Measurements from ENCODE around the gene ZNF367. TPM values are rescaled to one million over a fixed set of nuclear protein-coding genes. Genes with fewer than 3 reads are reported as not detected.

ZNF367 gene
- total and polyA plus RNA-seq, 2 experiments from 2014 or later: 2.5 to 12.3 TPM

DNA sequence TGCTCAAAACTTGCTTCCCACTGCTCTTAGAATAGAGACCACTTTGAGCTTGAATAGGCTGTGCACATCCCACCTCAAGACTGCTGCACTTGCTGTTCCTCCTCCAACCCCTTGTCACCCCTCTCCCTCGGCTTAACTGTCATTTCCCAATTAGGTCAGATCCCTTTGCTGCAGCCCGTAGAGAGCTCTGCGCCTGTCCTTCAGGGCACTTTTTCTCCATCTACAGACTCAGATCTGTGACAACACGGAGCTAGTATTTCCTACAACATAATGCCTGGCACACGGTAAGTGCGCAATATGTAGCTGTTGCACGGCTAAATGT, 31.3 kb upstream of the ZNF367 start:
- H3K4me1 ChIP-seq (ENCODE audit: insufficient read depth): no peaks in the 10 kb centered on the region
- H3F3A ChIP-seq (replicated peaks; ENCODE audit: low read depth): no peaks in the 10 kb centered on the region
- H3K4me3 ChIP-seq: peak overlapping the region; percentile 65
- Mint-ChIP-seq H3K36me3 (ENCODE audit: low read depth) (no peaks in the 10 kb centered on the region), H3K27ac (no peak overlapping the region), H3K4me1 (peaks cover 13% of the 10 kb centered on the region), H3K27me3 (ENCODE audit: insufficient read depth, low read depth, poor library complexity) (peaks cover 26% of the 10 kb centered on the region), H3K4me3 (peak overlapping the region; percentile 77), H3K9me3 (no peaks in the 10 kb centered on the region; the same call in 2 of the 3 replicates)
- H3K4me2 ChIP-seq: peak overlapping the region; percentile 84
- no peaks in the 10 kb centered on the region for H3K36me3 ChIP-seq (ENCODE audit: insufficient read depth)
- H3K9me2 ChIP-seq (ENCODE audit: insufficient read depth): no peaks in the 10 kb centered on the region
- peak; percentile 60 for ATAC-seq
- H4K20me1 ChIP-seq (replicated peaks; ENCODE audit: insufficient read depth): peaks cover 7% of the 10 kb centered on the region; the same call in 1 of the 2 replicates
- H3K27me3 ChIP-seq (ENCODE audit: insufficient read depth): peaks cover 31% of the 10 kb centered on the region
- no peak overlapping the region for H3K27ac ChIP-seq (ENCODE audit: low read depth)
- TF ChIP-seq CREB1 (CRISPR knock-in tag; IDR thresholded peaks at IDR 0.05; ENCODE audit: low read depth) (no peak), NANOG (IDR thresholded peaks at IDR 0.05; ENCODE audit: borderline replicate concordance) (no peak), POLR2AphosphoS5 (IDR thresholded peaks at IDR 0.05; ENCODE audit: low read depth) (no peak), STAT1 (IDR thresholded peaks at IDR 0.05; ENCODE audit: unreplicated experiment) (no peak), ZNF331 (CRISPR knock-in tag; IDR thresholded peaks at IDR 0.05; ENCODE audit: low read depth) (no peak), ZNF114 (CRISPR knock-in tag; IDR thresholded peaks at IDR 0.05) (no peak), EZH2phosphoT487 (IDR thresholded peaks at IDR 0.05; ENCODE audit: unreplicated experiment) (no peak), JUNB (IDR thresholded peaks at IDR 0.05; ENCODE audit: unreplicated experiment) (no peak), EZH2 (IDR thresholded peaks at IDR 0.05; ENCODE audit: low read depth, unreplicated experiment) (no peak)
- TF ChIP-seq, protein P1, sequence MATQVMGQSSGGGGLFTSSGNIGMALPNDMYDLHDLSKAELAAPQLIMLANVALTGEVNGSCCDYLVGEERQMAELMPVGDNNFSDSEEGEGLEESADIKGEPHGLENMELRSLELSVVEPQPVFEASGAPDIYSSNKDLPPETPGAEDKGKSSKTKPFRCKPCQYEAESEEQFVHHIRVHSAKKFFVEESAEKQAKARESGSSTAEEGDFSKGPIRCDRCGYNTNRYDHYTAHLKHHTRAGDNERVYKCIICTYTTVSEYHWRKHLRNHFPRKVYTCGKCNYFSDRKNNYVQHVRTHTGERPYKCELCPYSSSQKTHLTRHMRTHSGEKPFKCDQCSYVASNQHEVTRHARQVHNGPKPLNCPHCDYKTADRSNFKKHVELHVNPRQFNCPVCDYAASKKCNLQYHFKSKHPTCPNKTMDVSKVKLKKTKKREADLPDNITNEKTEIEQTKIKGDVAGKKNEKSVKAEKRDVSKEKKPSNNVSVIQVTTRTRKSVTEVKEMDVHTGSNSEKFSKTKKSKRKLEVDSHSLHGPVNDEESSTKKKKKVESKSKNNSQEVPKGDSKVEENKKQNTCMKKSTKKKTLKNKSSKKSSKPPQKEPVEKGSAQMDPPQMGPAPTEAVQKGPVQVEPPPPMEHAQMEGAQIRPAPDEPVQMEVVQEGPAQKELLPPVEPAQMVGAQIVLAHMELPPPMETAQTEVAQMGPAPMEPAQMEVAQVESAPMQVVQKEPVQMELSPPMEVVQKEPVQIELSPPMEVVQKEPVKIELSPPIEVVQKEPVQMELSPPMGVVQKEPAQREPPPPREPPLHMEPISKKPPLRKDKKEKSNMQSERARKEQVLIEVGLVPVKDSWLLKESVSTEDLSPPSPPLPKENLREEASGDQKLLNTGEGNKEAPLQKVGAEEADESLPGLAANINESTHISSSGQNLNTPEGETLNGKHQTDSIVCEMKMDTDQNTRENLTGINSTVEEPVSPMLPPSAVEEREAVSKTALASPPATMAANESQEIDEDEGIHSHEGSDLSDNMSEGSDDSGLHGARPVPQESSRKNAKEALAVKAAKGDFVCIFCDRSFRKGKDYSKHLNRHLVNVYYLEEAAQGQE (IDR thresholded peaks at IDR 0.05; ENCODE audit: unreplicated experiment): no peak
- TF ChIP-seq, protein P2, sequence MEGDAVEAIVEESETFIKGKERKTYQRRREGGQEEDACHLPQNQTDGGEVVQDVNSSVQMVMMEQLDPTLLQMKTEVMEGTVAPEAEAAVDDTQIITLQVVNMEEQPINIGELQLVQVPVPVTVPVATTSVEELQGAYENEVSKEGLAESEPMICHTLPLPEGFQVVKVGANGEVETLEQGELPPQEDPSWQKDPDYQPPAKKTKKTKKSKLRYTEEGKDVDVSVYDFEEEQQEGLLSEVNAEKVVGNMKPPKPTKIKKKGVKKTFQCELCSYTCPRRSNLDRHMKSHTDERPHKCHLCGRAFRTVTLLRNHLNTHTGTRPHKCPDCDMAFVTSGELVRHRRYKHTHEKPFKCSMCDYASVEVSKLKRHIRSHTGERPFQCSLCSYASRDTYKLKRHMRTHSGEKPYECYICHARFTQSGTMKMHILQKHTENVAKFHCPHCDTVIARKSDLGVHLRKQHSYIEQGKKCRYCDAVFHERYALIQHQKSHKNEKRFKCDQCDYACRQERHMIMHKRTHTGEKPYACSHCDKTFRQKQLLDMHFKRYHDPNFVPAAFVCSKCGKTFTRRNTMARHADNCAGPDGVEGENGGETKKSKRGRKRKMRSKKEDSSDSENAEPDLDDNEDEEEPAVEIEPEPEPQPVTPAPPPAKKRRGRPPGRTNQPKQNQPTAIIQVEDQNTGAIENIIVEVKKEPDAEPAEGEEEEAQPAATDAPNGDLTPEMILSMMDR (conservative IDR thresholded peaks at IDR 0.05; ENCODE audit: low read depth in 2 of 2): no peak
- TF ChIP-seq, protein P3, sequence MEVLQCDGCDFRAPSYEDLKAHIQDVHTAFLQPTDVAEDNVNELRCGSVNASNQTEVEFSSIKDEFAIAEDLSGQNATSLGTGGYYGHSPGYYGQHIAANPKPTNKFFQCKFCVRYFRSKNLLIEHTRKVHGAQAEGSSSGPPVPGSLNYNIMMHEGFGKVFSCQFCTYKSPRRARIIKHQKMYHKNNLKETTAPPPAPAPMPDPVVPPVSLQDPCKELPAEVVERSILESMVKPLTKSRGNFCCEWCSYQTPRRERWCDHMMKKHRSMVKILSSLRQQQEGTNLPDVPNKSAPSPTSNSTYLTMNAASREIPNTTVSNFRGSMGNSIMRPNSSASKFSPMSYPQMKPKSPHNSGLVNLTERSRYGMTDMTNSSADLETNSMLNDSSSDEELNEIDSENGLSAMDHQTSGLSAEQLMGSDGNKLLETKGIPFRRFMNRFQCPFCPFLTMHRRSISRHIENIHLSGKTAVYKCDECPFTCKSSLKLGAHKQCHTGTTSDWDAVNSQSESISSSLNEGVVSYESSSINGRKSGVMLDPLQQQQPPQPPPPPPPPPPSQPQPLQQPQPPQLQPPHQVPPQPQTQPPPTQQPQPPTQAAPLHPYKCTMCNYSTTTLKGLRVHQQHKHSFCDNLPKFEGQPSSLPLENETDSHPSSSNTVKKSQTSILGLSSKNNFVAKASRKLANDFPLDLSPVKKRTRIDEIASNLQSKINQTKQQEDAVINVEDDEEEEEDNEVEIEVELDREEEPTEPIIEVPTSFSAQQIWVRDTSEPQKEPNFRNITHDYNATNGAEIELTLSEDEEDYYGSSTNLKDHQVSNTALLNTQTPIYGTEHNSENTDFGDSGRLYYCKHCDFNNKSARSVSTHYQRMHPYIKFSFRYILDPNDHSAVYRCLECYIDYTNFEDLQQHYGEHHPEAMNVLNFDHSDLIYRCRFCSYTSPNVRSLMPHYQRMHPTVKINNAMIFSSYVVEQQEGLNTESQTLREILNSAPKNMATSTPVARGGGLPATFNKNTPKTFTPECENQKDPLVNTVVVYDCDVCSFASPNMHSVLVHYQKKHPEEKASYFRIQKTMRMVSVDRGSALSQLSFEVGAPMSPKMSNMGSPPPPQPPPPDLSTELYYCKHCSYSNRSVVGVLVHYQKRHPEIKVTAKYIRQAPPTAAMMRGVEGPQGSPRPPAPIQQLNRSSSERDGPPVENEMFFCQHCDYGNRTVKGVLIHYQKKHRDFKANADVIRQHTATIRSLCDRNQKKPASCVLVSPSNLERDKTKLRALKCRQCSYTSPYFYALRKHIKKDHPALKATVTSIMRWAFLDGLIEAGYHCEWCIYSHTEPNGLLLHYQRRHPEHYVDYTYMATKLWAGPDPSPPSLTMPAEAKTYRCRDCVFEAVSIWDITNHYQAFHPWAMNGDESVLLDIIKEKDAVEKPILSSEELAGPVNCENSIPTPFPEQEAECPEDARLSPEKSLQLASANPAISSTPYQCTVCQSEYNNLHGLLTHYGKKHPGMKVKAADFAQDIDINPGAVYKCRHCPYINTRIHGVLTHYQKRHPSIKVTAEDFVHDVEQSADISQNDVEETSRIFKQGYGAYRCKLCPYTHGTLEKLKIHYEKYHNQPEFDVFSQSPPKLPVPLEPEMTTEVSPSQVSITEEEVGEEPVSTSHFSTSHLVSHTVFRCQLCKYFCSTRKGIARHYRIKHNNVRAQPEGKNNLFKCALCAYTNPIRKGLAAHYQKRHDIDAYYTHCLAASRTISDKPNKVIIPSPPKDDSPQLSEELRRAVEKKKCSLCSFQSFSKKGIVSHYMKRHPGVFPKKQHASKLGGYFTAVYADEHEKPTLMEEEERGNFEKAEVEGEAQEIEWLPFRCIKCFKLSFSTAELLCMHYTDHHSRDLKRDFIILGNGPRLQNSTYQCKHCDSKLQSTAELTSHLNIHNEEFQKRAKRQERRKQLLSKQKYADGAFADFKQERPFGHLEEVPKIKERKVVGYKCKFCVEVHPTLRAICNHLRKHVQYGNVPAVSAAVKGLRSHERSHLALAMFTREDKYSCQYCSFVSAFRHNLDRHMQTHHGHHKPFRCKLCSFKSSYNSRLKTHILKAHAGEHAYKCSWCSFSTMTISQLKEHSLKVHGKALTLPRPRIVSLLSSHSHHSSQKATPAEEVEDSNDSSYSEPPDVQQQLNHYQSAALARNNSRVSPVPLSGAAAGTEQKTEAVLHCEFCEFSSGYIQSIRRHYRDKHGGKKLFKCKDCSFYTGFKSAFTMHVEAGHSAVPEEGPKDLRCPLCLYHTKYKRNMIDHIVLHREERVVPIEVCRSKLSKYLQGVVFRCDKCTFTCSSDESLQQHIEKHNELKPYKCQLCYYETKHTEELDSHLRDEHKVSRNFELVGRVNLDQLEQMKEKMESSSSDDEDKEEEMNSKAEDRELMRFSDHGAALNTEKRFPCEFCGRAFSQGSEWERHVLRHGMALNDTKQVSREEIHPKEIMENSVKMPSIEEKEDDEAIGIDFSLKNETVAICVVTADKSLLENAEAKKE (CRISPR knock-in tag; IDR thresholded peaks at IDR 0.05): no peak
- TF ChIP-seq, protein P4, sequence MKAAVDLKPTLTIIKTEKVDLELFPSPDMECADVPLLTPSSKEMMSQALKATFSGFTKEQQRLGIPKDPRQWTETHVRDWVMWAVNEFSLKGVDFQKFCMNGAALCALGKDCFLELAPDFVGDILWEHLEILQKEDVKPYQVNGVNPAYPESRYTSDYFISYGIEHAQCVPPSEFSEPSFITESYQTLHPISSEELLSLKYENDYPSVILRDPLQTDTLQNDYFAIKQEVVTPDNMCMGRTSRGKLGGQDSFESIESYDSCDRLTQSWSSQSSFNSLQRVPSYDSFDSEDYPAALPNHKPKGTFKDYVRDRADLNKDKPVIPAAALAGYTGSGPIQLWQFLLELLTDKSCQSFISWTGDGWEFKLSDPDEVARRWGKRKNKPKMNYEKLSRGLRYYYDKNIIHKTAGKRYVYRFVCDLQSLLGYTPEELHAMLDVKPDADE (IDR thresholded peaks at IDR 0.05): no peak
- H2AFZ ChIP-seq: peak overlapping the region; percentile 85
- peaks cover 29% of the 10 kb centered on the region for H3K79me2 ChIP-seq (replicated peaks; ENCODE audit: insufficient read depth)
- peak; percentile 81 for DNase-seq (ENCODE audit: low spot score)
